NT2/D1 (cell line): ENCODE measurements around the gene KRT14.

Experiments used
- SUZ12 ChIP-seq: IDR thresholded peaks from 2 replicates; pipeline ENCODE4 v1.6.1; 2011; ENCODE audit not compliant: insufficient read length, insufficient read depth; ENCODE audit errors: extremely low read depth
- YY1 ChIP-seq: IDR thresholded peaks from 2 replicates; pipeline ENCODE4 v1.6.1; 2011; ENCODE audit not compliant: insufficient read length, insufficient read depth

GRCh38 chr17:41585301-41586056 lies 1.2 kb downstream of the KRT14 start:
- TF ChIP-seq SUZ12, result no peak
- TF ChIP-seq YY1, result no peak
